KOPT-K1 (cell line): ENCODE results near the gene LGALS4.

Source experiments
- H3K27ac ChIP-seq: fragments of 200-600 bp; sonication (generic); 2 replicates; pipeline ENCODE4 v1.5.1; 2016; ENCODE audit warnings: antibody characterized with exemption, mild to moderate bottlenecking, low read depth, low read length; ENCODE audit not compliant: poor library complexity, severe bottlenecking
- H3K36me3 ChIP-seq: fragments of 200-600 bp; sonication (generic); 2 replicates; pipeline ENCODE4 v1.5.1; 2017; ENCODE audit warnings: antibody characterized with exemption, mild to moderate bottlenecking, low read length, moderate library complexity; ENCODE audit not compliant: insufficient read depth
- H3K9me3 ChIP-seq: fragments of 200-600 bp; sonication (generic); 2 replicates; pipeline ENCODE4 v1.5.1; 2017; ENCODE audit warnings: antibody characterized with exemption, low read length, mild to moderate bottlenecking; ENCODE audit not compliant: insufficient read depth, poor library complexity, severe bottlenecking

Gene LGALS4

DNA sequence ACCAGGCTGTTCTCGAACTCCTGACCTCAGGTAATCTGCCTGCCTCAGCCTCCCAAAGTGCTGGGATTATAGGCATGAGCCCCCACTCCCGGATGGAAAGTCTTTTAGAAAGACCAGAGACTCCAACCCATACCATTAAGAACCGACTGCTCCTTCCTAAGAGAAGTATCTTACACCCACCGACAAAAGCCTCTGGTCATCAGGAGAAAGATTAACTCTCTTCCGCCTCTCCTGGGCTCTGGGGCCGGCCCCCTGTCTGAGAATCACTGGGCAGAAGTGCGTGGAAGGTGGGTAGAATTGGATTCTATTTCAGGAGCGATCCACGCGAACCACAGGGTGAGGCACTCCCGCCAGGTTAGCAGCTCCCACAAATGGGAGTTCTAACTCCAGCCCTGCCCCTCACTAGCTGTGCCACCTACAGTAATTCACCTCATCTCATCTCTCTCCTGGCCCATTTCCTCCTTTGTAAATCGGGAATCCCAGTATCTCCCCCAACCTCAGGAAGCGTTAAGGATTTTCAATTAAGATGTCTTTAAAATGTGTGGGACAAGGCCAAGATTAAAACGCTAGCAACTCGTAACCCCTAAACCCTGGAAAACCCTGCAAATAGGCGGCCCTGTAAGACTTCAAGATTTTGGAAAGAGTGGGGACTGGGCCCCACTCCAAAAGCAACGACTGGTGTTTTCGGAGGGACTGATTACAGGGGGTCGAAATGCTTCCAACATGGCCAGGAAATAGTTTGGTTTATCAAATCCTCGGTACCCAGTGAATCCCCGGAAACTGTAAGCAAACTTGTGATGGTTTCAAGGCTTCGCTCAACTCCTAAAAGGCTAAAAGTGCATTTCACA lies 35.8 kb upstream of the LGALS4 start:
- Histone ChIP-seq H3K36me3 (peaks cover 55% of the 10 kb centered on the region), H3K27ac (peak overlapping the region; percentile 99), H3K9me3 (no peaks in the 10 kb centered on the region)

DNA sequence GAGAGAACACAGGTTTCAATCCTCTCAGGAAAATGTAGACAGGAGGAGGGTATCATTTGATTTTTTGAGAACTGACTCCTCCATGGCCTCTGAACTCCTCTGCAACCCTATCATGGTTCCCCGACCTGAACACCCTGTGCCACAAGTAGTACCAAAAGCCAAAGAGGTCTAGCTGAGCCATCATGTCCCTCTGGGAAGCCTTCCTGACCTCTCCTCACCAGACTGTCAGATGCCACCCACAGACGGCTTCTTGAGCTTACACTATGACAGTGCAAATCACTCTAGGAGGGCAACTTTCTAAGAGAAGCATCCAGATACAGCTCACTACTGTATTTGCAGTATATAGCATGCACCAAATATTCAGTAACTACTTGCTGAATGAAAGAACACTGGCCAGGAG lies 33.4 kb upstream of the LGALS4 start:
- Histone ChIP-seq H3K36me3 (peaks cover 80% of the 10 kb centered on the region), H3K27ac (no peak overlapping the region), H3K9me3 (no peaks in the 10 kb centered on the region)

DNA sequence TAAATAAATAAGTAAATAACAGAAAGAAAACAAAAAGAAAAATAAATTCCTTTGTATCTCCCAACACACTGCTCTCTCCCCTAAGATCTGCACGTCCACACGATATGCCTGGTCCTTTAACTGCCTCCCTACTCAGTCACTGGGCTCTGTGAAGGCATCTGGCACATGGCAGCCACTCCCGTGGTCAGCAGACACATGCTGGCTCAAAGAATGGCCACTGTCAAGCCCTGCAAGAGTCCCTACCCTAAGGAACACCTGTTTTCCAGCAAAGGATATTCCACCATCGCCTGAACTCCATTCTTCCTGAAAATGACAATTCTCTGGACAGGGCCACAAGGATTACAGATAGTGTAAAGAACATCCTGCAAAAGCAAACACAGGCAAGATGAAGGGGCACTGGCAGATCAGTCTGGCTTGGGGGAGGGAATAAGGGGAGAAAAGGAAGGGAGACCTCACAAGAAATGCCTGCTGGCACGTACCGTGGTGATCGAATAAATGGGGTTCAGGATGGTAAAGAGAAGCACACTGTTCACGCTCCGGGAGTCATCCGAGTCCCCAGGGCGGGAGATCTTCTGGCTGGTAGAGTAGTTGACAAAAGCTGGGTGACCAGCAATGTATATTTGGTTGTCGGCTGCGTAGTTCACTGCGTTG lies 32.8 kb upstream of the LGALS4 start:
- Histone ChIP-seq H3K36me3 (peaks cover 86% of the 10 kb centered on the region), H3K27ac (no peak overlapping the region)

DNA sequence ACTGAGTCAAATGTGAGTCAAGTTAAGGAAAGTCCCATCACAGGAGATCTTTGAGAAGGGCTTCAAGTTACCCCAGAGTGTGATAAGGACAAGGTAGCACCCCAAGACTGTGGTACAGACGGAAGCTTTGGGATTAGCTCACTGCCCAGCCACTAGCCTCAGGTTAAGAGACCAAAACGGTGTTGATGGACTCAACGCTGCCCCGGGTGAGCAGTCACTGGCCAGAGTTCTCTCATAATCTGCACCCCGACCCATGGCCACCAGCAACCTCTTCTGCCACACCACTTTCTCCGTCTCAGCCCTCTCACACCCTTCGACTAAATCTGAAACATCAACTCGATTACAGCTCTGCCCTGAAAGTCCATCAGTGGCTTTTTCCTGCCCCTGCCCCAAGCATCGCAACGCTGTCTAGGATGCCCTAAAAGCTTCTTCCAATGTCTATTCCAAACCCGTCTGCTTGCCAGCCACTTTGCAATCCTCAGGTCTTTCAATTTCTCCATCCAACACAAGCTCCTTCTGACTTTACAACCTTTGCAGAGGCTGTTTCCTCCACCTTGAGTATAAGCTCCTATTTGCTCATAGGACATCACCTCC lies 31.4 kb upstream of the LGALS4 start:
- no peak overlapping the region for H3K27ac ChIP-seq
- peaks cover 99% of the 10 kb centered on the region for H3K36me3 ChIP-seq
- no peaks in the 10 kb centered on the region for H3K9me3 ChIP-seq

More for the DNA sequence above, 32.8 kb upstream of the LGALS4 start:
- no peaks in the 10 kb centered on the region for H3K9me3 ChIP-seq

DNA sequence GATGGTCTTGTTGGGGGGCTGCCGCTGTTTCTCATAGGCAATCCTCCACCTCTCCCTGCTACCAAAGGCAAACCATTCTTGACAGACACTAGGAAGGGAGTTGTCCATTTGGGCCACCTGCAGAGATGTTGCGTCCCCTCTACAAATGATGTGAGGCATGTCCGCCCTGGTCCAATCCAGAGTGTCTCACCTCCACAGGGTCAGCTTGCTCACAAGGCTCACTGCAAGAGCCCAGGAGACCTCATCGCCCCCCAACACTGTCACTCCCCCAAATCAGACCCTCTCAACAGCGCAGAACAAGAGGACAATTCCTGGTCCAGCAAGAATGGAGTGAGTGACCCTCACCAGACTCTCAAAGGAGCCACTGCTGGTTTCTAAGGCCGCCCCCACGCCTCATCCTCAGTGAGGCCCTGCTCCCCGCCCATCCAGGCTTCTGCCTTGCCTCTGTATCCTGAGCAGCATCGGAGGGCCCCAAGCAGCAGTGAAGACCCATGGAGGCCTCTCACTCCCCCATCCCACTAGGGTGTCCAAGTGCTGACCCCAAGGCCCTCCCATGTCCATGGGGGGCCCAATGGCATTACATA lies 30.5 kb upstream of the LGALS4 start:
- no peaks in the 10 kb centered on the region for H3K9me3 ChIP-seq
- H3K27ac ChIP-seq = no peak overlapping the region
- H3K36me3 ChIP-seq = peaks cover 100% of the 10 kb centered on the region

DNA sequence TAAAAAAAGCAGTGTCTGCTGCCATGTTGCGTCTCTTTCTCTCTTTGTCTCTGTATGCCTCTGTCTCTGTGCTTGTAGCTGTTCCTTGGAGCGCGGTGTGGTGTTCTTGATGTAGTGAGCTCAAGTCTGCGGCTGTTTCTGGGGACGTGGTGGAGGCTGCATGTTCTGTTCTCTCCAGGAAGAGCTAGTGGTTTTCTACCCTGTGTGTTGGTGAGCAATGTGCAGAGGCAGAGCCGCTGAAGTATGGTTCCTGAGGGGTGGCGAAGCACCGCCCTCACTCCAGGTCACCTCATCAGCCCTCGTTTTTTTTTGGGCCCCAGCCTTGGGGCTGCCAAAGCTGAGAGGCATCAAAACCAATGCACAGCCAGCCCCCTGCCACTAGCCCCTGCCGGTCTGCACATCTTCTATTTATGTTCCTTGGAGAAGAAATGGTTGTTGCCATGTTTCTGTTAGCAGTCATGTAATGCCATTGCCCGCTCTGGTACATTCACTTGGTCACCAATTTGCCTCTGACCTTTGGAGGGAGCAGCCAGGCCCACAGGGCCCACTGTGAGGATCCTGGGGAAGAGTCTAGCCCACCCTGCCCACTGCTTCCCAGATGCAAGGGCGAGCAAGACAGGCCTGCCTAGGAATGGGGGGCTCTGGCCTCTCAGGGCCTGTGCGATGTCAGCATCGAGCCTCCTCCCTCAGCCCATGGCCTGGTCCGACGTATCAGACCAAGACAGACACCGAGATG lies 29.9 kb upstream of the LGALS4 start:
- Histone ChIP-seq H3K9me3 (no peaks in the 10 kb centered on the region), H3K27ac (peak overlapping the region; percentile 10), H3K36me3 (peaks cover 100% of the 10 kb centered on the region)

DNA sequence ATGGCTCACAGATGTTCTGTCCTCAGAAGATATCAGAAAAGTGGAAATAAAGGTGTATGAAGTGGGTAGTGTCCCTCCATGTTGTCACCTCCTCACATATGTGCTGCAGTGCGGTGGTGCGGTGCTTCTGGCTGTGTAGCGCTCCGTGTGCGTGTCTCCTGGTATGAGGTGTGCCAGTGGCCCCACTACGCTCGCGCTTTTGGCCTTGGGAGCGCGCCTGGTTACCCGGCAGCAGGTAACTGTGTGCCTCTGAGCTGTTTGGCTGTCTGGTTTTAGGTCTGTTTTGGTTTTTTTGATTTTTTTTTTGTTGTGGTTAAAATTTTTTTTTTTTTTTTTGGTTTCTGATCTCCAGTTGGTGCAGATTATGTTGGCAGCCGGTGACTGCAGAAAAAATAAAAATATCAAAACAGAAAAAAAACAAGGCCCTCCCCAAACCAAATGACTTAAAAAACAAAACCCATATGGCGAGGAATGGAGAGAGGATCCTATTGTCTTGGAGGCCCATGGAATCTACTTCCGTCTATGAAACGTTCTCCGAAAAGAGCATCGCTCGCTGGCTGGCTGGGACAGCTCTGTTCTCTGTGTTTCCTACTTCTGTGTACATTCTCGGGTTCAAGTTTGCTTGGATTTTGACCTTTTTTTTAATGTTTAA lies 29.2 kb upstream of the LGALS4 start:
- H3K27ac ChIP-seq = peak overlapping the region; percentile 10
- no peaks in the 10 kb centered on the region for H3K9me3 ChIP-seq
- H3K36me3 ChIP-seq = peaks cover 100% of the 10 kb centered on the region

DNA sequence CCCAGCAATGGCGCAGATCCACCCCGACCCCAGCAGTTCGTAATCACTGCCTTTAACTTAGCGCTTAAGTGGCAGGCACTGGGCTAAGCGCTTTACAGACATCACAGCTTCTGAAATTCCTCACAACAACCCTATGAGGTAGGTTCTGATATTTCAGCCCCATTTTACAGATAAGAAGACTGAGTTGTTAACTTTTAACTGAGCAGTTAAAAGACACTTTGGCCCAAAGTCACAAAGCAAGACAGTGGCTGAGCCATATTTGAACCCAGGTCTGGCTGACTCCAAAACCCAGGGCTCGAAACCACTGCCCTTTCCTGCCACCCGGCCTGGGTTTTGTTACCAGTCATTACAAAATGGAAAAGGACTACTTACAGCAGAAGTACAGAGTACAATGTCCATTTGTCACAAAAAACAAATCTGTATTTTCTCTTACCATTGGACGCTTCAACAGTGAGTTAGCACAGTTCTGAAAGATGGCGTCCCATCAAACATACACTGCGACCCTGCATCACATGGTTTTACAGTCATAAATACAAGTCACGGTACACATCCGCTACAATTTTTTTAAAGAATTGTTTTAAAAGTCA lies 28.5 kb upstream of the LGALS4 start:
- H3K27ac ChIP-seq = no peak overlapping the region
- H3K36me3 ChIP-seq = peaks cover 100% of the 10 kb centered on the region
- no peaks in the 10 kb centered on the region for H3K9me3 ChIP-seq

DNA sequence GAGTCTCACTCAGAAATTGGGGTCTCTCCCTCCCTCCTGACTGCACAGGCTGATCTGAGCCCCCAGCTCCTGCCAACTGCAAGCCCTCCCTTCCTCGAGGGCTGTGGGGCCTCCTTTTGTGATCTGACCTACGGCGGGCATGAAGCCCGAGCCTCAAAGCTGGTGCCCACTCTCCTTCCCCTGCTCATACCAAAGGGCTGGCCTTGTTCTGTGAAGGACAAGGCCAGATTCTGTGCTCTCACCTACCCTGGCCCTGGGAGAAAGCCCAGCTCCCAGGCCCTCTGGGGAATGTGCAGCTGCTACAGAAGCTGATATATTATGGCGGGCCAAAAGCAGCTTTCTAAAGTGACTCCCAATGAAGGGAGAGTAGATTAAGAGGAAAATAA lies 27.8 kb upstream of the LGALS4 start:
- peaks cover 100% of the 10 kb centered on the region for H3K36me3 ChIP-seq
- no peak overlapping the region for H3K27ac ChIP-seq
- H3K9me3 ChIP-seq = no peaks in the 10 kb centered on the region

DNA sequence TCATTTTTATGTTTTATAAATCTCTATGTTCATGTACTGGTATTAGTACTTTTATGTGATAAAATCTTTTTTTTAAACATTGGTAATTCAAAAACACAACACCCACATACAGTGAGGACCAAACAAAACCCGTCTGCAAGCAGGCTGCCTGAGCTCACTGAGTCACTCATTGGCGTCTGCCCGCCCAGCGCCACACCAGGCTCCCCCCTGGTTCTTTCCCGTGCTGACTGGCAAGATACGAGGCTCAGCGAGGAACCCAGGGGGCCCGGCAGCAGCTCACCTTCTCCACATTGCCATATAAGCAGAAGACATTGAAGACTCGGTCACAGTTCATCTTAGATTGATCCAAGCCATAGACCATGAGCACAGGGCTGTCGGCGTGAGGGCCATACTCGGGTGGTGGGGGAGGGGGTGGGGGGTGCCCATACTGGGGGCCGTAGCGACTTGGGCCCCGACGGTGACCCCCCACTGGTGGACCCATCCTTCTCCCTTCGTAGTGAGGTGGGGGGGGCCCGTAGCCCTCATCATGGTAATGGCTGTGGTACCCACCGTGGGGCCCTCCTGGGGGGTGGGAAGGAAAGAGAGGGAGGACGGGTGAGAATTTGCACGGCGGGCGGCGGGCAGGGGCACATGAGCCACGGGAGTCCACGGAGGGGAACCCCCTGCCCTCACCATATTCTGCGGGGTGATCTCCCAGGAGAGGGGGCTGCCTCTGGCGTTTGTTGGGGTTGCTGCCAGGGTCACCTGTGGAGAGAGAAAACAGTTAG lies 27.3 kb upstream of the LGALS4 start:
- Histone ChIP-seq H3K27ac (no peak overlapping the region), H3K9me3 (no peaks in the 10 kb centered on the region), H3K36me3 (peaks cover 98% of the 10 kb centered on the region)

DNA sequence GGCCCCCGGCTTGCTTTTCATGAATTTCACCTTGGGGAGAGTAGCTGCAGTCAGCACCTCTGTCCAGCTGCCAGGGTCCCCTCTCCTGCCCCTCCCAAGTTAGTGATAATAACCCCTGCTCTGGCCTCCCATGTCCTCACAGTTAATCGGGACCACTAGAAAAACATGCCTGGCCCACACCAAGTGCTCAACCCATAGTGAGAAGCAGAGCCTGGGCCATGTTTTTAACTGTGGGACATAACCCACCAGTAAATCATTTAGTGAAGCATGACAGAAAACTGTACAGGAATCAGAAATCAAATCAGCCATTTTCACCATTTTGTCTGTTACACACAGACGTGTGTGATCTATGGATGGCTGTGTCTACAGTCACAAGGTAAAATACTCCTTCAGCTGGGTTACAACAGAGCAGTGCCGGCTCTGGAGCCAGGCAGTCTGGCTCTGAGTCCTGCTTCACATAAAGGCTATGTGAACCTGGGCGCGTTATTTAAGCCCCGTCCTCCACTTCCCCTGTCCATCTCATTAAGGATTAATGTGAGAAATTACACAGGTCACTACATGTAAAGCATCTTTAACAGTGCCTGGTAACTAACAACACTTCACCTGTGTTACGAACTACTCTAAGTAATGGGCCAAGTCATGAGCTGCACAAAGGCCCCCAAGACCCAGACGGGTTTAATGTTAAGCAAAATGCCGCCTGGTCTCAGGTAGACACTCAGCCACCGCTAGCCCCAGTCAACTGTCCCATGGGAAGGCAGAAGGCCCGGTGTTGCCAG lies 26.4 kb upstream of the LGALS4 start:
- no peak overlapping the region for H3K27ac ChIP-seq
- H3K9me3 ChIP-seq = no peaks in the 10 kb centered on the region
- peaks cover 90% of the 10 kb centered on the region for H3K36me3 ChIP-seq

DNA sequence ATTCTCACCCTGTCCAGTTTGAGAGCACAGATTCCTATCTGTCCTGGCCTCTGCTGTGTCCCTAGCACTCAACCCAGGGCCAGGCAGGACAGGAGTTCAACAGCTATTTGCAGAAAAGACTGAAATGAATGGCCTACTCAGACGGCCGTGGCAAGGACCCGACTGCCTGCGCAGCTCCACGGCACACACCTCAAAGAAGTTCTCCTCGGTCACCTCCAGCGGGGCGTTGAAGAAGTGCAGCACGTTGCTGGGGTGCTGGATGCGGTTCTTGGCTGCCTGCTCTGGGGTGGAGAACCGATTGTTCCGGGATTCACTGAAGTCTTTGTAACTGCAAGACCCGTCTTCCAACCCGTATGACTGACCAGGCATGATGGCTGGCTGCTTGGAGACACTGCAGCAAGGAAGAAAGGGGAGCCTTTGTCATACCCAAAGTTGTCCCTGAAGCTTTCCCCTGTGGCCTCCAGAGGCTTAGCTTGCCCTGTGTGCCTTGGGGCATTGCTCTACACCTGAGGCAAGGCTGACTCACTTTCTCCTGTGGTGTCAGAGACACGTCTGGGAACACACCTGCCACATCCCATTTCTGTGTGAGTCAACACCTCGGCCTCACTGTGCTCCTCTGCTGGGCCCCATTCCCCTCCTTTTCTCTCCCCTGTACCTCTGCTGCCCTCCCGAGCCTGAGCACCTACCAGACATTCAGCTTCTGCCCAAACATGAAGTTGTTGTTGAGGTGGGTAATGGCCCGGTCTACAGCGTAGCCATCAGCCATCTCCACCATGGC lies 25.7 kb upstream of the LGALS4 start:
- Histone ChIP-seq H3K36me3 (peaks cover 82% of the 10 kb centered on the region), H3K27ac (no peak overlapping the region), H3K9me3 (no peaks in the 10 kb centered on the region)
